Measurements from ENCODE around the gene FRRS1.

FRRS1 gene

GRCh38 chr1:99674115-99675064 lies 92.0 kb downstream of the FRRS1 start:
- DNase-seq: no peak

- DNase-seq: no peak
Observed at GRCh38 chr1:99673315-99673714, 93.1 kb downstream of the FRRS1 start.

GRCh38 chr1:99672530-99673213 lies 93.8 kb downstream of the FRRS1 start:
- DNase-seq: no peak

- DNase-seq: no peak
Observed at GRCh38 chr1:99672038-99672437, 94.4 kb downstream of the FRRS1 start.

- DNase-seq: no peak
Observed at GRCh38 chr1:99670583-99670982, 95.9 kb downstream of the FRRS1 start.

GRCh38 chr1:99669821-99670220 lies 96.6 kb downstream of the FRRS1 start:
- no peak for DNase-seq

GRCh38 chr1:99669376-99669775 lies 97.1 kb downstream of the FRRS1 start:
- no peak for DNase-seq

- DNase-seq: no peak
Observed at GRCh38 chr1:99665212-99665611, 101.2 kb downstream of the FRRS1 start.

- DNase-seq: no peak
Observed at GRCh38 chr1:99663501-99663900, 102.9 kb downstream of the FRRS1 start.

GRCh38 chr1:99662539-99663080 lies 103.8 kb downstream of the FRRS1 start:
- no peak for DNase-seq

GRCh38 chr1:99661780-99662179 lies 104.7 kb downstream of the FRRS1 start:
- DNase-seq: no peak

- DNase-seq: no peak
Observed at GRCh38 chr1:99660496-99660895, 105.9 kb downstream of the FRRS1 start.

- no peak for DNase-seq
Observed at GRCh38 chr1:99659755-99660210, 106.7 kb downstream of the FRRS1 start.
